ENCODE measurements around the gene FAM3D.

DNA sequence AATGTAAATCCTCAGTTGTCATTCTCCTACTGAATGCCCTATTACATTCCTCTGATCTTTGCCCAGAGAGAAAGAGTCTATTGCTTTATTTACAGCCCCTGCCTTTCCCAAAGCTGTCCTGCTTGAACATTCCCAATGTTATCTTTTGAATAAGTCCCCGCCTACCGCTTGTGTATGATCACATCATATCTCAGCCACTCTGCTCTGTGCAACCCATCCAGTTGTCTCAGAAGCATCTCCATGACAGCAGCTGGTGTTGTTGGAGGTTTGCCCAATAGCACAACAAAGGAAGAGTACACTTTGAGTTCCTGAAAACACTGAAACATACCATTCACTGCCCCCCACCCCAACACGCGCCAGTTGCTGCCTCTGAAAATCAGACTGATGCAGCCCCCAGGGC lies 22.0 kb upstream of the FAM3D start:
- TF ChIP-seq POLR2AphosphoS5 (IDR thresholded peaks at IDR 0.05) = no peak
- TF ChIP-seq, protein P1, sequence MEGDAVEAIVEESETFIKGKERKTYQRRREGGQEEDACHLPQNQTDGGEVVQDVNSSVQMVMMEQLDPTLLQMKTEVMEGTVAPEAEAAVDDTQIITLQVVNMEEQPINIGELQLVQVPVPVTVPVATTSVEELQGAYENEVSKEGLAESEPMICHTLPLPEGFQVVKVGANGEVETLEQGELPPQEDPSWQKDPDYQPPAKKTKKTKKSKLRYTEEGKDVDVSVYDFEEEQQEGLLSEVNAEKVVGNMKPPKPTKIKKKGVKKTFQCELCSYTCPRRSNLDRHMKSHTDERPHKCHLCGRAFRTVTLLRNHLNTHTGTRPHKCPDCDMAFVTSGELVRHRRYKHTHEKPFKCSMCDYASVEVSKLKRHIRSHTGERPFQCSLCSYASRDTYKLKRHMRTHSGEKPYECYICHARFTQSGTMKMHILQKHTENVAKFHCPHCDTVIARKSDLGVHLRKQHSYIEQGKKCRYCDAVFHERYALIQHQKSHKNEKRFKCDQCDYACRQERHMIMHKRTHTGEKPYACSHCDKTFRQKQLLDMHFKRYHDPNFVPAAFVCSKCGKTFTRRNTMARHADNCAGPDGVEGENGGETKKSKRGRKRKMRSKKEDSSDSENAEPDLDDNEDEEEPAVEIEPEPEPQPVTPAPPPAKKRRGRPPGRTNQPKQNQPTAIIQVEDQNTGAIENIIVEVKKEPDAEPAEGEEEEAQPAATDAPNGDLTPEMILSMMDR (IDR thresholded peaks at IDR 0.05) = no peak
- TF ChIP-seq POLR2A (IDR thresholded peaks at IDR 0.05) = no peak
- TF ChIP-seq EP300 (IDR thresholded peaks at IDR 0.05) = no peak
